ENCODE data around the gene GPBP1L1.

- TF ChIP-seq CTCF (IDR thresholded peaks at IDR 0.05) (no peak), POLR2A (IDR thresholded peaks at IDR 0.05) (no peak)
These were observed 32.0 kb upstream of the GPBP1L1 start for GRCh38 chr1:45718289-45718688.
